Activated naive CD8-positive, alpha-beta T cell (primary cell): ENCODE results near the gene TEX9.
"Not testable (repeated sequence)": the region's sequence is repeated elsewhere in the genome, so short reads cannot be mapped to it uniquely, and the experiment has no call there.

Experiments
- H3K27ac Mint-ChIP-seq: one replicate; pipeline ENCODE4 v1.8.0; 2021; ENCODE audit warnings: mixed read lengths
- H3K27me3 Mint-ChIP-seq: one replicate; pipeline ENCODE4 v1.8.0; 2021; ENCODE audit warnings: mixed read lengths
- H3K36me3 Mint-ChIP-seq: one replicate; pipeline ENCODE4 v1.8.0; 2021; ENCODE audit warnings: mixed read lengths
- H3K4me1 Mint-ChIP-seq: one replicate; pipeline ENCODE4 v1.8.0; 2021; ENCODE audit warnings: low read depth, mixed read lengths
- H3K4me3 Mint-ChIP-seq: one replicate; pipeline ENCODE4 v1.8.0; 2021; ENCODE audit warnings: mild to moderate bottlenecking, mixed read lengths
- H3K9me3 Mint-ChIP-seq: one replicate; pipeline ENCODE4 v1.8.0; 2021; ENCODE audit warnings: low read depth, mixed read lengths

Gene TEX9

DNA sequence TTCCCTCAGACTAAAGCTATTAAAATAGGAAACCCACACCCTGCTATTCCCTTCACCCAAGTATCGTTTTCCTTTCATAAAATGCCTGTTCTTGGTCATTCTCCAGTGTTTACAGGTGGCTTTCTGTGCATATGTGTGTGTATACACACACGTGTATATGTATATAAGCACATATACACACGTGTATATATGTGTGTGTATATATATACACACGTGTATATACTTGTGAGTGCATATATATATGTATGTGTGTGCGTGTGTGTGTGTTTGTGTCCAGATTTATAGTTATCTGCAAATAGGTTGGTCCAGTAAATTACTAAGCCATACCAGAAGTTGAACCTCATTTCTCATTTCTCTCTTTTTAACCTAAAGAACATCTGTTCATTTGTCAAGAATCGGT, 15.7 kb upstream of the TEX9 start:
- no peaks in the 10 kb centered on the region for H3K9me3 Mint-ChIP-seq
- no peaks in the 10 kb centered on the region for H3K4me1 Mint-ChIP-seq
- no peak overlapping the region for H3K4me3 Mint-ChIP-seq

DNA sequence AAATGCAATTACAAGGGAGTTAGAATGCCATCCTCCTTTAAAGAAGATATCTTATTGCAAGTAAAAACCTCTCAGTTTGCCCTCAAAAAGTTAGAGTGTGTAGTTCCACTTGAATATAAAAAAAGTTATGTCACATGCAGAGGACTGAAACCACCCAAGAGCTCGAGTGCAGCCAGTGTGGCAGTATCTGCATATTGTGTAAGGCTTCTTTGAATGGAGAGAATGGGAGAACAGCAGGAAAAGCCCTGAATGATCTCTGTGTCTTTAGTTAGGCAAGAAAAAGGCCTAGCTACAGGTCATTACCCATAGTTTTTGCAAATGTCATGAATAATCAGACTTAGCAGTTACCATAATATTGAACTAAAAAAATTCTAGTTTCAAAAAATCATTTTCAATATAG, 13.9 kb upstream of the TEX9 start:
- H3K36me3 Mint-ChIP-seq = peaks cover 3% of the 10 kb centered on the region

More for the DNA sequence above, 15.7 kb upstream of the TEX9 start:
- H3K27me3 Mint-ChIP-seq = peaks cover 2% of the 10 kb centered on the region
- H3K36me3 Mint-ChIP-seq = peaks cover 3% of the 10 kb centered on the region
- H3K27ac Mint-ChIP-seq = no peak overlapping the region

DNA sequence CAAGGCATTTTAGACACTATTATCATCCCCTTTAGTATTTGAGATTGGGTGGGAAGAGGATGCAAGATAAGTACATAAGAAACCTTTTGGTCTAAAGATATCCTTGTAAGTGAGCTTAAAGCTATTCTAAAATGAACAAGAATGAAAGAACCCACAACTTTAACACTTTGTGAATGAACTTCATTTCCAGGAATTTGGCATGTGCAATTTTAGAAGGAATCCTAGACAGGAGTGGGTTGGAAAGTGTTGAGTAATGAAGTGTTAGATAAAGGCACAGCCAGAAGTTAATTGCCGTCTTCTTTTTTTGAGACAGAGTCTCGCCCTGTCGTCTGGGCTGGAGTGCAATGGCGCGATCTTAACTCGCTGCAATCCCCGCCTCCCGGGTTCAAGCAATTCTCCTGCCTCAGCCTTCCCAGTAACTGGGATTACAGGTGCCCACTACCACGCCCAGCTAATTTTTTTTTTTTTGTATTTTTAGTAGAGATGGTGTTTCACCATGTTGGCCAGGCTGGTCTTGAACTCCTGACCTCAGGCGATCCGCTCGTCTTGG, 13.2 kb upstream of the TEX9 start:
- Mint-ChIP-seq H3K4me3 (no peak overlapping the region), H3K27ac (no peak overlapping the region), H3K36me3 (peaks cover 3% of the 10 kb centered on the region), H3K4me1 (no peaks in the 10 kb centered on the region), H3K27me3 (no peaks in the 10 kb centered on the region), H3K9me3 (no peaks in the 10 kb centered on the region)

More for the DNA sequence above, 13.9 kb upstream of the TEX9 start:
- Mint-ChIP-seq H3K27ac (no peak overlapping the region), H3K27me3 (no peaks in the 10 kb centered on the region), H3K4me3 (no peak overlapping the region), H3K4me1 (no peaks in the 10 kb centered on the region), H3K9me3 (no peaks in the 10 kb centered on the region)

DNA sequence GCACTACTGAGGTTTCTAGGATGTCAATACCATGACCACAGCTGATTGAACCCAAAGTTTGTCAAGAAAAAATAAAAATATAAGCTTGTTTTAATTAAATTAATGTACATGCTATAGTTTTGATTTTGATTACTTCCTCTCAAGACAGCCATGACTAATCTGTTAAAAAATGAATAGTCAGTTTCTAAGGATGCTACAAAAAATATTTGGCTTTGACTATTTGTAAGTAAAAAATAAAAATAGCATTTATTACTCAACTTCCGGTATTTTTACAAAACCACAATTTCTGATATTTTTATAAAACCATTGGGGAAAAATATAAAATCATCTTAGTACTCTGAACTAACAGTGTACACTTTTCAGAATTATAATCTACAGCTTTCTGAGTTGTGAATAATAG, 12.1 kb upstream of the TEX9 start:
- no peak overlapping the region for H3K4me3 Mint-ChIP-seq

DNA sequence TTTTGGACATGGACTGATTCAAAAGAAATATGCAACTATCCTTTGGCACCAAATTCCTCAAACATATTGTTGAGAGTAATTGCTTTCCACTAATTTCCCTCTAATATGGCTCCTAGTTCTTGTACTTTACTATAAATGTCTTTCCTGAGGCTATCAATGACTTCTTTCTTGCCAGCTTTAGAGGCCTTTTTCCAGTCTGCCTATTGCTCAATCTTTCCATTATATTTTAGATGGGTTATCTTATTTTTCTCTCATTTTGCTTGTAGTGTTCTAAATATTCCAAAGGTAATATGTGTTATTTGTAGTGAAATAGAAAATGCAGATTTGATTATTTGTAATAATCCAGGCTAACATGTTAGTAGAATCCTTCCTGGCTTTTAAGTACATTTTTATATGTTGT, 11.5 kb upstream of the TEX9 start:
- Mint-ChIP-seq H3K27me3 (no peaks in the 10 kb centered on the region), H3K27ac (no peak overlapping the region), H3K4me3 (no peak overlapping the region), H3K36me3 (peaks cover 3% of the 10 kb centered on the region), H3K4me1 (no peaks in the 10 kb centered on the region), H3K9me3 (no peaks in the 10 kb centered on the region)

More for the DNA sequence above, 12.1 kb upstream of the TEX9 start:
- Mint-ChIP-seq H3K27ac (no peak overlapping the region), H3K27me3 (no peaks in the 10 kb centered on the region), H3K4me1 (no peaks in the 10 kb centered on the region), H3K36me3 (peaks cover 3% of the 10 kb centered on the region), H3K9me3 (no peaks in the 10 kb centered on the region)

DNA sequence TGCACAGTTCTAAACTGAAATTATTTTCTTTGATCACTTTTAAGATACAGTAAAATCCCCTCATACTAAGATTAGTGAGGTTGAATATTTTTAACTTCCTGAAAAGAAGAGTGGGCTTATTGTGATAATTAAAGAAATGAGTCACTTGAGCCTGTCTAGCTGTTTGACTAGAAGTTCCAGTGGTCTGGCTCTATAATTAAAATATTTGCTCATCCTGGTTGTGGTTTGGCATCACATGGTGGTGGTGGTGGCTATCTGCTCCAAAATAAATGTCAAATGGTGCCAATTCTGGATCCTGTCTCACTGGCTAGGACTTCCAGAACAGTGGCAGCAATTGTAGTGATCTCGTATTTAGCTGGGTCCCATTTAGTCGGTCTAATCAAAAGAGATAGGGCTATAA, 8.6 kb upstream of the TEX9 start:
- peaks cover 3% of the 10 kb centered on the region for H3K36me3 Mint-ChIP-seq
- H3K4me1 Mint-ChIP-seq = no peaks in the 10 kb centered on the region
- no peak overlapping the region for H3K4me3 Mint-ChIP-seq
- no peak overlapping the region for H3K27ac Mint-ChIP-seq
- no peaks in the 10 kb centered on the region for H3K27me3 Mint-ChIP-seq
- H3K9me3 Mint-ChIP-seq = no peaks in the 10 kb centered on the region

DNA sequence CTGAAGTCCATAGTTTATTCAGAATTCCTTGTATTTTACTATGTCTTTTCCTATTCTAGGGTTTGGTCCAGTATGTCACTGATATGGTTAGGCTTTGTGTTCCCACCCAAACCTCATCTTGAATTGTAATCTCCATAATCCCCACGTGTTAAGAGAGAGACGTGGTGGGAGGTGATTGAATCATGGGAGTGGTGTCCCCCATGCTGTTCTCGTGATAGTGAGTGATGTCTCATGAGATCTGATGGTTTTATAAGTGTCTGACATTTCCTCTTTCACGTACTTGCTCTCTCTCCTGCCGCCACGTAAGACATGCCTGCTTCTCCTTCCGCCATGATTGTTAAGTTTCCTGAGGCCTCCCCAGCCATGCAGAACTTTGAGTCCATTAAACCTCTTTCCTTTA, 6.6 kb upstream of the TEX9 start:
- H3K27me3 Mint-ChIP-seq = no peaks in the 10 kb centered on the region
- no peaks in the 10 kb centered on the region for H3K4me1 Mint-ChIP-seq
- no peaks in the 10 kb centered on the region for H3K36me3 Mint-ChIP-seq
- H3K27ac Mint-ChIP-seq = no peak overlapping the region
- no peaks in the 10 kb centered on the region for H3K9me3 Mint-ChIP-seq
- H3K4me3 Mint-ChIP-seq = no peak overlapping the region

DNA sequence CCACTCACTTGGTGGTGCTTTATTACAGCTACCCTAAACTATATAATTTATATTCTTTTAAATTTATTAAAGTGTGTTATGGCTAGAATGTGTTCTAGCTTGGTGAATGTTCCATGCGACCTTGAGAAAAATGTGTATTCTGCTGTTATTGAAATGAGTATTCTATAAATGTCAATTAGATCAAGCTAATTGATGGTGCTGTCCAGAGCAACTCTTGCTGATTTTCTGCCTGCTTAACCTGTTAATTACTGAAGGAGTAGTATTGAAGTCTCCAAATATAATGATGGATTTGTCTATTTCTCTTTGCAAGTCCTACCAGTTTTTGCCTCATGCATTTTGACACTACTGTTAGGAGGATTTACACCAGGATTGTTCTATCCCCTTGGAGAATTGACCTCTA, 3.2 kb upstream of the TEX9 start:
- peaks cover 9% of the 10 kb centered on the region for H3K27me3 Mint-ChIP-seq
- no peaks in the 10 kb centered on the region for H3K36me3 Mint-ChIP-seq
- H3K4me3 Mint-ChIP-seq = no peak overlapping the region
- no peak overlapping the region for H3K27ac Mint-ChIP-seq
- peaks cover 9% of the 10 kb centered on the region for H3K4me1 Mint-ChIP-seq
- H3K9me3 Mint-ChIP-seq = no peaks in the 10 kb centered on the region

DNA sequence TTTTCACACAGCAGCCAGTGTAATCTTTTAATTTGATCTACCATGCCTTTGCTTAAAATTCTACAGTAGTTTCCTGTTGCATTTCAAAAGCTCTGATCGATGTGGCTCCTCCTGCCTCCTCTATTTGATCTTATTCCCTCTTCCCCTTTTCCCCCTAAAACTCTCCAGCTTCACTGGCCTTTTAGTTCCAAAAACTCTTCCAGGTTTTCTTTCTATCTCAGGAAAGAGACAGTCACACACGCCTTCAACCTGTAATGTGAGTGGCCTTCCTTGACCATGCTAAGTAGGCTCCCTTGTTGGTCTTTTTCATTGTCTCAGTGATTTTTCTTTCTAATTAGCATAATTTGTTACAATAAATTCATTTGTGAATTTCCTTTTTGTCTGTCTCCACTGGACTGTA, 985 bp downstream of the TEX9 start:
- Mint-ChIP-seq H3K4me1 (peaks cover 9% of the 10 kb centered on the region), H3K4me3 (peak overlapping the region; percentile 88), H3K36me3 (no peaks in the 10 kb centered on the region), H3K27ac (no peak overlapping the region), H3K9me3 (no peaks in the 10 kb centered on the region), H3K27me3 (peaks cover 18% of the 10 kb centered on the region)

DNA sequence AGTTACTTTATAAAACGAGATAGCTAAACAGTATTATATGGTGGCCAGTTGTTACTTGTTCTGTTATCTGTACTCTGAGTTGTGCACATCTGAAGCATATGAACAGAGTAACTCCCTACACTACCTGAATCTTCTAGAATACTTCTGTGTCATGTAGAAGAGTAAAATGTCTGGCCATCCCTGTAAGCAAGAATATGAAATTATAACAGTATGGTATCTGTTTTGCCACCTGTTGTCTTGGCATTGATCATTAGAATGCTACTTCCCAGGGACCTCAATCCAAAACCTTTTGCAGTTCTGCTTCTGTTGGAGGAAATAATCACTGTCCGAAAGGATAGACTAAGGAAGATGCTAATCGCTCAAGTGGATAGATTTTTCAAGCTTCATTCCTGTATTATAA, 1.9 kb downstream of the TEX9 start:
- H3K9me3 Mint-ChIP-seq = no peaks in the 10 kb centered on the region
- peaks cover 18% of the 10 kb centered on the region for H3K27me3 Mint-ChIP-seq
- peaks cover 9% of the 10 kb centered on the region for H3K4me1 Mint-ChIP-seq
- no peak overlapping the region for H3K27ac Mint-ChIP-seq
- H3K36me3 Mint-ChIP-seq = no peaks in the 10 kb centered on the region
- no peak overlapping the region for H3K4me3 Mint-ChIP-seq

DNA sequence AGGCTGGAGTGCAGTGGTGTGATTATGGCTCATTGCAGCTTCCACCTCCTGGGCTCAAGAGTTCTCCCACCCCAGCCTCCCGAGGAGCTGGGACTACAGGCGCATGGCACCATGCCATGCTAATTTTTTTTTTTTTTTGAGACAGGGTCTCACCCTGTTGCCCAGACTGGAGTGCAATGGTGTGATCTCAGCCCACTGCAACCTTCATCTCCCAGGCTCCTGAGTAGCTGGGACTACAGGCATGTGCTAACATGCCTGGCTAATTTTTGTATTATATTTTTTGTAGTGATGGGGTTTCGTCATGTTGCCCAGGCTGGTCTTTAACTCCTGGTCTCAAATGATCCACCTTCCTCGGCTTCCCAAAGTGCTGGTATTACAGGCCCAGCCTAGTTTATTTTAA, 4.0 kb downstream of the TEX9 start:
- Mint-ChIP-seq H3K4me1 (peaks cover 9% of the 10 kb centered on the region), H3K27me3 (peaks cover 20% of the 10 kb centered on the region), H3K9me3 (no peaks in the 10 kb centered on the region), H3K36me3 (no peaks in the 10 kb centered on the region), H3K27ac (no peak overlapping the region), H3K4me3 (no peak overlapping the region)

DNA sequence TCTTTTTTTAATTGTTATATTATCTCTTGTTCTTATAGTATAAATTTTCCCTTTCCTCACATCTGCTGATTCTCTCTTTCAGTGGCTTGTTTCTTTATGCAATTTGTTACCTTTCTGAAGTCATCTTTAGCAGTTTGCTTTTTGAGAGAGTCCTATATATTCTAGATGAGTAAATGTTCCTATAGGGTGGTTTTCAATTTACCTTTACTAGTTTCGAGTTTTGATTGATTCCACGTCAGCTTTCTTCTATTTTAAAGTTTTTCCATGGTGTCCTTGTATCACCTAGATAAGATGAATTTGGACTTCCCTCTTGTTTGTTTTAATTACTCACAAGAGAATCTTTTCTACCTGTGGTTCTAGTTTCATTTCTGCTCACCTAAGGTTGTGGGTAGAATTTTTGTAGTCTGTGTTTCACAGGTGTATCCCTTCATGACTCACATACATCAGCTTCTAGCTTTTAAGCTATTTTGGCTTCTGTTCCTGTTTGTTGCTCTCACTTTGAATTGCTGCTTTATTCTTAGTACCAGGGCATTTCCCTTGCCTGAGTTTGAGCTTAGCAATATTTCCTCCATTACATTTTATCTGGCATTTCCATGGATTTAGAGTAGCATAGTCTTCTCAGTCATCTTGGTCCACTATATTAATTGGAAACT, 6.4 kb downstream of the TEX9 start:
- Mint-ChIP-seq H3K36me3 (peaks cover 3% of the 10 kb centered on the region), H3K4me3 (no peak overlapping the region), H3K27me3 (peaks cover 15% of the 10 kb centered on the region), H3K4me1 (no peaks in the 10 kb centered on the region), H3K9me3 (no peaks in the 10 kb centered on the region), H3K27ac (no peak overlapping the region)

DNA sequence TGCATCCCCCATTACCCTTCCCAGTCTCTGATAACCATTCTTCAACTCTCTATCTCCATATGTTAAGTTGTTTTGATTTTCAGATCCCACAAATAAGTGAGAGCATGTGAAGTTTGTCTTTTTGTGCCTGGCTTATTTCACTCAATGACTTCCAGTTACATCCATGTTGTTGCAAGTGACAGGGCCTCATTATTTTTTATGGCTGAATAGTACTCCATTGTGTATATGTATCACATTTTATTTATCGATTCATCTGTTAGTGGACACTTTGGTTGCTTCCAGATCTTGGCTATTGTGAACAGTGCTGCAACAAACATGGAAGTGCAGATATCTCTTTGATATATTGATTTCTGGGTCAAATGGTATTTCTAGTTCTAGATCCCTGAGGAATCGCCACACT, 9.5 kb downstream of the TEX9 start:
- H3K27ac Mint-ChIP-seq = not testable (repeated sequence)

DNA sequence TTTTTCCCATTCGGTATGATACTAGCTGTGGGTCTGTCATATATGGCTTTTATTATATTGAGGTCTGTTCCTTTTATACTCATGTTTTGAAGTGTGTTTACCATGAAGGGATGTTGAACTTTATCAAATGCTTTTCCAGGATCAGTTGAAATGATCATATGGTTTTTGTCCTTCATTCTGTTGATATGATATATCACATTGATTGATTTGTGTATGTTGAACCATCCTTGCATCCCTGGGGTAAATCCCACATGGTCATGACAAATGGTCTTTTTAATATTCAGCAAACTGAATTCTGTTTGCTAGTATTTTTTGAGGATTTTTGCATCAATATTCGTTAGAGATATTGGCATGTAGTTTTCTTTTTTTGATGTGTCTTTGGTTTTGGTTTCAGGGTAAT, 12.6 kb downstream of the TEX9 start:
- not testable (repeated sequence) for H3K4me1 Mint-ChIP-seq, H3K27ac Mint-ChIP-seq, H3K4me3 Mint-ChIP-seq, H3K27me3 Mint-ChIP-seq
- H3K36me3 Mint-ChIP-seq = peaks cover 19% of the 10 kb centered on the region
- H3K9me3 Mint-ChIP-seq = peaks cover 20% of the 10 kb centered on the region

More for the DNA sequence above, 9.5 kb downstream of the TEX9 start:
- H3K4me3 Mint-ChIP-seq, H3K4me1 Mint-ChIP-seq: not testable (repeated sequence)
- H3K27me3 Mint-ChIP-seq = peaks cover 12% of the 10 kb centered on the region
- H3K36me3 Mint-ChIP-seq = peaks cover 10% of the 10 kb centered on the region
- peaks cover 13% of the 10 kb centered on the region for H3K9me3 Mint-ChIP-seq

DNA sequence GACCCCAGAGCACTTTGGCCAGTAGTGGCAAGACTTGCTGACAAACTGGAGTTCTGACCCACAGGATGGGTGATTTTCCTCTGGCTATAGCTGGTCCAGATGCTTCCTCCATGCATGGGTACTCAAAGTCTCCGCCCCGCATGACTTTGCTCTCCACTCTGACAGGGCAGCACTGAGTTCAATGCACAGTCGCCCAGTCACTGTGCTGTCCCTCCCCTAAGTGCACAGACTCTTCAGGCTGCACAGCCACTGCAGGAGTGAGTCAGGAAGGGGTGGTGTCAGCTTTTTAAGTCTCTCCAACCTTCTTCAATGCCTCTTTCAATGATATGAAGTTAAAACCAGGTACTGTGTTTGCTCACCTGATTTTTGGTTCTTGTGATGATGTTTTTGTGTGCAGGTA, 17.8 kb downstream of the TEX9 start:
- H3K27ac Mint-ChIP-seq = no peak overlapping the region
- H3K27me3 Mint-ChIP-seq = peaks cover 1% of the 10 kb centered on the region
- H3K4me1 Mint-ChIP-seq = no peaks in the 10 kb centered on the region

DNA sequence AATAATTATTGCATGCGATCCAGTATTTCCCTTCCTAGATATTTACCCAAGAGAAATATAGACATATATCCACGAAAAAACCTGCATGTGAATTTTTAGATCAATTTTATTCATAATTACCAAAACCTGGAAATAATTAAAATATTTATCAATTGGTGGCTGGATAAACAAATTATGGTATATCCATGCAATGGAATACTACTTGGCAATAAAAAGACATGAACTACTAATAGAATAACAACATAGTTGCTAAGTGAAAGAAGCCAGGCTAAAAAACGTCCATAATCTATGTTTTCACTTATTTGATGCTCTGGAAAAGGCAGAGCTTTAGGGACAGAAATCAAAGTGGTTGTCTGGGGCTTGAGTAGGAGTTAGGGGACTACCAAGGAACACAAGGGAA, 20.7 kb downstream of the TEX9 start:
- no peak overlapping the region for H3K27ac Mint-ChIP-seq
- peaks cover 4% of the 10 kb centered on the region for H3K9me3 Mint-ChIP-seq
- peaks cover 8% of the 10 kb centered on the region for H3K36me3 Mint-ChIP-seq
- H3K4me1 Mint-ChIP-seq = no peaks in the 10 kb centered on the region
- H3K4me3 Mint-ChIP-seq = no peak overlapping the region
- H3K27me3 Mint-ChIP-seq = peaks cover 1% of the 10 kb centered on the region

More for the DNA sequence above, 17.8 kb downstream of the TEX9 start:
- Mint-ChIP-seq H3K36me3 (peaks cover 24% of the 10 kb centered on the region), H3K9me3 (peaks cover 18% of the 10 kb centered on the region), H3K4me3 (no peak overlapping the region)
